Parathyroid adenoma (tissue), 2 donors: Measurements from ENCODE around the gene DPYD.

Source experiments
- H2AFZ ChIP-seq: fragments of 300-600 bp; sonication (generic); one replicate; pipeline ENCODE4 v1.7.0; 2017; ENCODE audit warnings: antibody characterized with exemption, mild to moderate bottlenecking
- H3K27ac ChIP-seq: fragments of 300-600 bp; sonication (generic); one replicate; pipeline ENCODE4 v1.7.0; 2017
- H3K27me3 ChIP-seq: fragments of 300-600 bp; sonication (generic); one replicate; pipeline ENCODE4 v1.7.0; 2017; ENCODE audit warnings: low read length; ENCODE audit not compliant: control insufficient read depth, insufficient read depth
- H3K36me3 ChIP-seq: fragments of 300-600 bp; sonication (generic); one replicate; pipeline ENCODE4 v1.7.0; 2017; ENCODE audit warnings: low read length; ENCODE audit not compliant: control insufficient read depth, insufficient read depth
- H3K4me1 ChIP-seq: fragments of 300-600 bp; sonication (generic); one replicate; pipeline ENCODE4 v1.7.0; 2017; ENCODE audit warnings: control low read depth
- H3K4me2 ChIP-seq: fragments of 300-600 bp; sonication (generic); one replicate; pipeline ENCODE4 v1.7.0; 2017; ENCODE audit warnings: low read length
- H3K4me3 ChIP-seq: fragments of 300-600 bp; sonication (generic); one replicate; pipeline ENCODE4 v1.7.0; 2017; ENCODE audit warnings: low read depth, low read length
- H3K79me2 ChIP-seq: fragments of 300-600 bp; sonication (generic); one replicate; pipeline ENCODE4 v1.7.0; 2017; ENCODE audit warnings: control low read depth
- H3K9ac ChIP-seq: fragments of 300-600 bp; sonication (generic); one replicate; pipeline ENCODE4 v1.7.0; 2017; ENCODE audit warnings: mild to moderate bottlenecking
- H3K9me3 ChIP-seq: fragments of 300-600 bp; sonication (generic); one replicate; pipeline ENCODE4 v1.7.0; 2017; ENCODE audit warnings: low read length; ENCODE audit not compliant: control insufficient read depth
- CTCF ChIP-seq: fragments of 300-600 bp; sonication (generic); IDR thresholded peaks from one replicate; pipeline ENCODE4 v1.7.0; 2017; ENCODE audit warnings: antibody characterized with exemption, mild to moderate bottlenecking
- donor health status: primary hyperparathyroidism.

DPYD gene

GRCh38 chr1:97138515-97139032, 782.3 kb downstream of the DPYD start:
- Histone ChIP-seq H3K4me1 (no peaks in the 10 kb centered on the region), H3K27me3 (no peaks in the 10 kb centered on the region), H3K79me2 (no peaks in the 10 kb centered on the region), H2AFZ (no peak overlapping the region), H3K9ac (no peak overlapping the region), H3K4me3 (no peak overlapping the region), H3K9me3 (no peaks in the 10 kb centered on the region), H3K4me2 (no peak overlapping the region), H3K36me3 (no peaks in the 10 kb centered on the region), H3K27ac (no peak overlapping the region)
- no peak for TF ChIP-seq CTCF

- Histone ChIP-seq H3K27ac (no peak overlapping the region), H3K4me2 (no peak overlapping the region), H3K27me3 (no peaks in the 10 kb centered on the region), H3K9ac (no peak overlapping the region), H3K4me1 (no peaks in the 10 kb centered on the region), H3K9me3 (no peaks in the 10 kb centered on the region), H3K4me3 (no peak overlapping the region), H3K79me2 (no peaks in the 10 kb centered on the region), H3K36me3 (no peaks in the 10 kb centered on the region), H2AFZ (no peak overlapping the region)
- no peak for TF ChIP-seq CTCF
These were observed 782.8 kb downstream of the DPYD start for GRCh38 chr1:97137862-97138514.

- no peak overlapping the region for H3K4me3 ChIP-seq
- no peak overlapping the region for H3K27ac ChIP-seq
- H3K9me3 ChIP-seq, result no peaks in the 10 kb centered on the region
- no peak overlapping the region for H2AFZ ChIP-seq
- H3K4me1 ChIP-seq, result no peaks in the 10 kb centered on the region
- H3K79me2 ChIP-seq, result no peaks in the 10 kb centered on the region
- no peaks in the 10 kb centered on the region for H3K36me3 ChIP-seq
- H3K27me3 ChIP-seq, result no peaks in the 10 kb centered on the region
- no peak for TF ChIP-seq CTCF
- no peak overlapping the region for H3K4me2 ChIP-seq
- no peak overlapping the region for H3K9ac ChIP-seq
These were observed 783.8 kb downstream of the DPYD start for GRCh38 chr1:97136996-97137395.

GRCh38 chr1:97135972-97136371, 784.9 kb downstream of the DPYD start:
- Histone ChIP-seq H3K4me3 (no peak overlapping the region), H3K79me2 (no peaks in the 10 kb centered on the region), H3K27me3 (no peaks in the 10 kb centered on the region), H3K36me3 (no peaks in the 10 kb centered on the region), H3K4me1 (no peaks in the 10 kb centered on the region), H3K27ac (no peak overlapping the region), H3K9ac (no peak overlapping the region), H3K4me2 (no peak overlapping the region), H3K9me3 (no peaks in the 10 kb centered on the region), H2AFZ (no peak overlapping the region)
- TF ChIP-seq CTCF, result no peak

GRCh38 chr1:97128426-97128825, 792.4 kb downstream of the DPYD start:
- Histone ChIP-seq H3K4me2 (no peak overlapping the region), H3K4me3 (no peak overlapping the region), H3K36me3 (no peaks in the 10 kb centered on the region), H2AFZ (no peak overlapping the region), H3K27ac (no peak overlapping the region), H3K4me1 (no peaks in the 10 kb centered on the region), H3K9me3 (no peaks in the 10 kb centered on the region), H3K9ac (no peak overlapping the region), H3K27me3 (no peaks in the 10 kb centered on the region), H3K79me2 (no peaks in the 10 kb centered on the region)
- no peak for TF ChIP-seq CTCF
